ENCODE results near the gene CAMK4. TPM values are rescaled to one million over a fixed set of nuclear protein-coding genes. Genes with fewer than 3 reads are reported as not detected.
A peak's percentile ranks its signal among the peaks of the same experiment; 100 is the strongest.

CAMK4 gene
- total RNA-seq, 4 donors from 2014 or later = 0.42 to 5.3 (median 3.5) TPM

GRCh38 chr5:111223101-111223786, 940 bp upstream of the CAMK4 start:
- intact Hi-C loops (cut with DNase I) = no loop called here
- no peak for DNase-seq (ENCODE audit: extremely low spot score)
- H3K27me3 ChIP-seq = peaks cover 0 to 4% (median 0%) of the 10 kb centered on the region in 4 donors
- 90% methylated on average over 3 of the region's 8 CpGs for WGBS
- H3K4me1 ChIP-seq = peaks cover 5 to 21% (median 18%) of the 10 kb centered on the region in 4 donors
- no peaks in the 10 kb centered on the region for H3K9me3 ChIP-seq
- no peaks in the 10 kb centered on the region for H3K36me3 ChIP-seq
- H3K27ac ChIP-seq (replicated peaks in 1 of 4) = peak overlapping the region in 2 of 4 donors; percentile 55 to 56
- no peak for TF ChIP-seq CTCF (IDR thresholded peaks at IDR 0.05)
- no peak for TF ChIP-seq POLR2A (IDR thresholded peaks at IDR 0.05; ENCODE audit: low read depth)
- no peak for TF ChIP-seq POLR2AphosphoS5 (IDR thresholded peaks at IDR 0.05)
- no peak for TF ChIP-seq EP300 (IDR thresholded peaks at IDR 0.05)
- peak overlapping the region; percentile 64 to 69 (median 67) for H3K4me3 ChIP-seq

GRCh38 chr5:111224561-111225345, 569 bp downstream of the CAMK4 start:
- H3K36me3 ChIP-seq = no peaks in the 10 kb centered on the region
- peaks cover 0 to 4% (median 0%) of the 10 kb centered on the region in 4 donors for H3K27me3 ChIP-seq
- intact Hi-C loops (cut with DNase I) = no loop called here
- peaks cover 5 to 21% (median 18%) of the 10 kb centered on the region in 4 donors for H3K4me1 ChIP-seq
- 2% methylated on average over 20 of the region's 34 CpGs for WGBS
- no peak for TF ChIP-seq EP300 (IDR thresholded peaks at IDR 0.05)
- no peak for TF ChIP-seq CTCF (IDR thresholded peaks at IDR 0.05)
- H3K27ac ChIP-seq (replicated peaks in 1 of 4) = peak overlapping the region in 3 of 4 donors; percentile 53 to 56 (median 55)
- H3K9me3 ChIP-seq = no peaks in the 10 kb centered on the region
- peak overlapping the region; percentile 64 to 69 (median 67) for H3K4me3 ChIP-seq
- DNase-seq (ENCODE audit: extremely low spot score) = no peak

GRCh38 chr5:111225926-111226325, 1.7 kb downstream of the CAMK4 start:
- peaks cover 5 to 21% (median 18%) of the 10 kb centered on the region in 4 donors for H3K4me1 ChIP-seq
- H3K9me3 ChIP-seq = no peaks in the 10 kb centered on the region
- peaks cover 0 to 4% (median 0%) of the 10 kb centered on the region in 4 donors for H3K27me3 ChIP-seq
- no peak for DNase-seq (ENCODE audit: extremely low spot score)
- no peak for TF ChIP-seq EP300 (IDR thresholded peaks at IDR 0.05)
- TF ChIP-seq POLR2A (IDR thresholded peaks at IDR 0.05; ENCODE audit: low read depth) = no peak
- TF ChIP-seq POLR2AphosphoS5 (IDR thresholded peaks at IDR 0.05) = no peak
- TF ChIP-seq CTCF (IDR thresholded peaks at IDR 0.05) = no peak
- WGBS = 86% methylated on average over 4 of the region's 4 CpGs
- no peaks in the 10 kb centered on the region for H3K36me3 ChIP-seq
- no peak overlapping the region for H3K4me3 ChIP-seq
- no peak overlapping the region for H3K27ac ChIP-seq (replicated peaks in 1 of 4)
- intact Hi-C loops (cut with DNase I) = no loop called here

- peaks cover 0 to 4% (median 0%) of the 10 kb centered on the region in 4 donors for H3K27me3 ChIP-seq
- intact Hi-C loops (cut with DNase I) = no loop called here
- peaks cover 5 to 21% (median 18%) of the 10 kb centered on the region in 4 donors for H3K4me1 ChIP-seq
- TF ChIP-seq CTCF (IDR thresholded peaks at IDR 0.05) (no peak), EP300 (IDR thresholded peaks at IDR 0.05) (no peak), POLR2A (IDR thresholded peaks at IDR 0.05; ENCODE audit: low read depth) (no peak), POLR2AphosphoS5 (IDR thresholded peaks at IDR 0.05) (no peak)
- WGBS = 88% methylated on average over 6 of the region's 6 CpGs
- H3K4me3 ChIP-seq = no peak overlapping the region
- no peaks in the 10 kb centered on the region for H3K36me3 ChIP-seq
- no peak overlapping the region for H3K27ac ChIP-seq (replicated peaks in 1 of 4)
- H3K9me3 ChIP-seq = no peaks in the 10 kb centered on the region
- DNase-seq (ENCODE audit: extremely low spot score) = no peak
Measured at GRCh38 chr5:111226556-111226955, 2.4 kb downstream of the CAMK4 start.
